ENCODE data around the gene WDR72. TPM values are rescaled to one million over a fixed set of nuclear protein-coding genes. Genes with fewer than 3 reads are reported as not detected.

Gene WDR72
- total RNA-seq, 2 experiments from 2014 or later: not detected

DNA sequence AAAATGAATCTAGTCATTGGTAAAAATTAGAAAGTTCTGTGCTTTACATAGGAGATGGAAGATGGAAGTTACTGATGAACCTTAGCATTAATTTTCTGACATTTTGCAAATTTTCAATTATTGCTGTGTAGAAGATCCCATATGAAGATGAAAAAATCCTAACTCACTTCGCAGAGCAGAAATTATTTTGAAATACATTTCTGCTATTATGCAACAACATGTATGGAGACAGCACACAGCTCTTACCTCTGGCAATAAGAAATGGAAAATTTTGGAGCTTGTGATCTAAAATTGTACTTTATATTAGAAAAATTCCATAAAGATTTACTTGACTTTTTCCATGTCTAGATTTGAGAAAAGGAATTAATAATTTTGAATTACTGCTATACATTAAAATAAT lies 177.9 kb downstream of the WDR72 start:
- ATAC-seq: no peak
- H3K4me3 Mint-ChIP-seq: no peak overlapping the region

DNA sequence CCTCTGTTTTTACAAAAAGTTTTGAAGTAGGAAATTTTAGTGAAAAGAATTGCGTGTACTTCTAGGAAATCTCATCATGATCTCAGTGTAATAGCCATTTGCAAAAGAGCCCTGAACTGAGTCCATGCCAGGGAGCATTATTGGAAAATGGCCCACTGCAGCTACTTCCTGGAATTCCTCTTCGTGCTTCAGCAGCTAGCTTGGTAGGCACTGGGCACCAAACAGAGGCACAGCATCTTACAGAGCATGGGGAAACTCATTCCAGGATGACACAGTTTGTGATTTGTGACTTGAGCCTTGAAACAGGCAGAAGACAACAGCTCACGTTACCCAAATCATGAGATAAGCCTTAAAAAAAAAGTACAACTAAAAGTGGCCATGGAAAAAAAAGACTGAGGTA lies 179.1 kb downstream of the WDR72 start:
- no peaks in the 10 kb centered on the region for H3K9me3 Mint-ChIP-seq
- H3K36me3 Mint-ChIP-seq (ENCODE audit: low read depth): no peaks in the 10 kb centered on the region
- ChIA-PET POLR2A (no interaction called here), CTCF (no interaction called here)
- ATAC-seq: no peak
- TF ChIP-seq, protein P1, sequence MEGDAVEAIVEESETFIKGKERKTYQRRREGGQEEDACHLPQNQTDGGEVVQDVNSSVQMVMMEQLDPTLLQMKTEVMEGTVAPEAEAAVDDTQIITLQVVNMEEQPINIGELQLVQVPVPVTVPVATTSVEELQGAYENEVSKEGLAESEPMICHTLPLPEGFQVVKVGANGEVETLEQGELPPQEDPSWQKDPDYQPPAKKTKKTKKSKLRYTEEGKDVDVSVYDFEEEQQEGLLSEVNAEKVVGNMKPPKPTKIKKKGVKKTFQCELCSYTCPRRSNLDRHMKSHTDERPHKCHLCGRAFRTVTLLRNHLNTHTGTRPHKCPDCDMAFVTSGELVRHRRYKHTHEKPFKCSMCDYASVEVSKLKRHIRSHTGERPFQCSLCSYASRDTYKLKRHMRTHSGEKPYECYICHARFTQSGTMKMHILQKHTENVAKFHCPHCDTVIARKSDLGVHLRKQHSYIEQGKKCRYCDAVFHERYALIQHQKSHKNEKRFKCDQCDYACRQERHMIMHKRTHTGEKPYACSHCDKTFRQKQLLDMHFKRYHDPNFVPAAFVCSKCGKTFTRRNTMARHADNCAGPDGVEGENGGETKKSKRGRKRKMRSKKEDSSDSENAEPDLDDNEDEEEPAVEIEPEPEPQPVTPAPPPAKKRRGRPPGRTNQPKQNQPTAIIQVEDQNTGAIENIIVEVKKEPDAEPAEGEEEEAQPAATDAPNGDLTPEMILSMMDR (IDR thresholded peaks at IDR 0.05): no peak
- H3K4me3 Mint-ChIP-seq: no peak overlapping the region
- DNase-seq: no peak
- H3K27me3 Mint-ChIP-seq: peaks cover 2% of the 10 kb centered on the region
- no peaks in the 10 kb centered on the region for H3K4me1 Mint-ChIP-seq (ENCODE audit: low read depth)
- no peak overlapping the region for H3K27ac Mint-ChIP-seq
- intact Hi-C loops (cut with micrococcal nuclease): no loop called here

More for the DNA sequence above, 177.9 kb downstream of the WDR72 start:
- intact Hi-C loops (cut with micrococcal nuclease): no loop called here
- TF ChIP-seq, protein P1 (IDR thresholded peaks at IDR 0.05): no peak
- no peaks in the 10 kb centered on the region for H3K4me1 Mint-ChIP-seq (ENCODE audit: low read depth)
- CTCF ChIA-PET: no interaction called here
- POLR2A ChIA-PET: no interaction called here
- H3K9me3 Mint-ChIP-seq: no peaks in the 10 kb centered on the region
- H3K27me3 Mint-ChIP-seq: peaks cover 2% of the 10 kb centered on the region
- no peaks in the 10 kb centered on the region for H3K36me3 Mint-ChIP-seq (ENCODE audit: low read depth)
- DNase-seq: no peak
- no peak overlapping the region for H3K27ac Mint-ChIP-seq

DNA sequence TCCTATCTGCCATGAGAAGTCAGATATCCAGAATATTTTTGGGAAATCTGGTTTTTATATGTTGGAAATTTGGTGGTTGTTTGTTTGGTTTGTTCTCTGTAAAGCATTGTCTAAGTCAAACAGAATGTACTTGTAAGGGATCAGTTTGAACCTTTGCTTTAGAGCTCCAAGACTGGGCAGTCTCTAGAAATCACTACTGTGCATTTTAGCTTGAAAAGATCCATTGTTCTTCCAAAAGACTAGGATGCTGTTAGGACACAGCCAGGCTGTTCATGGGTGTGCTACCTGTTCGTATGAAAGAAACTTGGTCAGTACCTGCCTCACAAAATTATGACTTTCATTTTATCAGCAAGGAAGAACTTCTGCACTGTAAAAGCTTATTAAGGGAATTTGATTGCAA lies 182.6 kb downstream of the WDR72 start:
- Mint-ChIP-seq H3K27me3 (no peaks in the 10 kb centered on the region), H3K9me3 (no peaks in the 10 kb centered on the region), H3K27ac (no peak overlapping the region), H3K4me1 (ENCODE audit: low read depth) (no peaks in the 10 kb centered on the region), H3K36me3 (ENCODE audit: low read depth) (no peaks in the 10 kb centered on the region), H3K4me3 (no peak overlapping the region)
- no peak for ATAC-seq
- intact Hi-C loops (cut with micrococcal nuclease): no loop called here
- CTCF ChIA-PET: no interaction called here
- no peak for DNase-seq
- POLR2A ChIA-PET: no interaction called here
- TF ChIP-seq, protein P1 (IDR thresholded peaks at IDR 0.05): no peak

DNA sequence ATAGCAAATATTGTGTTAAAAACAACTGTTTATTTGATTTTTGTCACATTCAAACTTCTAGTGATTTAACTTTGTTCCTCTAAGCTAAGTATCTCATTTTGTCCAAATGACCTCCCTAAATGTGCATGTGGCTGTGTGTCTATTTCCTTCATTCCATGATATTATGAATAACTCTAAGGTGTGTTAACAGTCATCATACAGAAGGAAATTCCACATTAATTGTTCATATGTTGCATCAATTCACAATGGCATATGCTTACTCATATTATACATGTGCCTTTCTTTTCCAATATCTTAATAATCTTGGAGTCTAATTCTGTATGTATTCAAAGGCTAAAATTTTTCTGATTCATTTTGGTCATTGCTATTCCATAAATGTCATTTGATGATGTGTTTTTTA lies 186.4 kb downstream of the WDR72 start:
- TF ChIP-seq, protein P1 (IDR thresholded peaks at IDR 0.05): no peak
- intact Hi-C loops (cut with micrococcal nuclease): no loop called here
- ATAC-seq: no peak
- Mint-ChIP-seq H3K27me3 (no peaks in the 10 kb centered on the region), H3K4me1 (ENCODE audit: low read depth) (no peaks in the 10 kb centered on the region), H3K27ac (no peak overlapping the region), H3K36me3 (ENCODE audit: low read depth) (no peaks in the 10 kb centered on the region), H3K4me3 (no peak overlapping the region), H3K9me3 (peaks cover 3% of the 10 kb centered on the region)
- ChIA-PET CTCF (no interaction called here), POLR2A (no interaction called here)
- DNase-seq: no peak

DNA sequence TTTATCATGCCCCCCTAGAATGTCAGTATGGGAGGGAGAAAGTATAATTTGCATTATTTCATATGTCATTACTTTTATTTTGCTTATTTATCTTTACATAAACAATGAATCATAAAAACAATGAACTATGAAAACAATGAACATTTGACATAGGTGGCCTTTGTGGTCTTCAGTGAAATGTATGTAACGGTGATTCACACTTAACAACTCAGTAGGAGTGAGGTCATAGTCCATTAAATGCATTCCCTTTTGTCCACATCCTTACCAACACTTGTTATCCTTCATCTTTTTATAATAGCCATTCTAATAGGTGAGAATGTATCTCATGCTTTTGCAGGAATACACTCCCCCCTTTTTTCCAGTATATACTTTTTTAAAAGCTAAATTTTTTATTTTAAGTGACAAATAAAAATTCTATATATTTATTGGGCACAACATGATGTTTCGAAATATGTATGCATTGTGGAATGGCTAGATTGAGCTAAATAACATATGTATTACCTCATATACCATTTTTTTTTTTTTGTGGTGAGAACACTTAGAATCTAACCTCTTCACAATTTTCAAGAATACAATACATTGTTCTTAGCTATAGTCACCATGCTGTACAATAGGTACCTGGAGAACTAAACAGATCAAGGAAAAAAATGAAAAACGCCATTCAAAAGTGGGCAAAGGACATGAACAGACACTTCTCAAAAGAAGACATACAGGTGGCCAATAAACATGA lies 189.5 kb downstream of the WDR72 start:
- H3K4me3 Mint-ChIP-seq: no peak overlapping the region
- ATAC-seq (no peak), DNase-seq (no peak)
- no peaks in the 10 kb centered on the region for H3K4me1 Mint-ChIP-seq (ENCODE audit: low read depth)
- no peaks in the 10 kb centered on the region for H3K27me3 Mint-ChIP-seq
- intact Hi-C loops (cut with micrococcal nuclease): no loop called here
- peaks cover 3% of the 10 kb centered on the region for H3K9me3 Mint-ChIP-seq
- TF ChIP-seq, protein P1 (IDR thresholded peaks at IDR 0.05): no peak
- ChIA-PET POLR2A (no interaction called here), CTCF (no interaction called here)
- H3K27ac Mint-ChIP-seq: no peak overlapping the region
- no peaks in the 10 kb centered on the region for H3K36me3 Mint-ChIP-seq (ENCODE audit: low read depth)

Measured in activated CD8-positive, alpha-beta T cell treated with anti-CD3 and anti-CD28 coated beads for 36 hours (primary cell).